ENCODE data around the gene HPS5. TPM values are rescaled to one million over a fixed set of nuclear protein-coding genes. Genes with fewer than 3 reads are reported as not detected.

HPS5 gene
- total RNA-seq, 3 donors from 2014 or later, result 9.8 to 16.6 (median 14.1) TPM

DNA sequence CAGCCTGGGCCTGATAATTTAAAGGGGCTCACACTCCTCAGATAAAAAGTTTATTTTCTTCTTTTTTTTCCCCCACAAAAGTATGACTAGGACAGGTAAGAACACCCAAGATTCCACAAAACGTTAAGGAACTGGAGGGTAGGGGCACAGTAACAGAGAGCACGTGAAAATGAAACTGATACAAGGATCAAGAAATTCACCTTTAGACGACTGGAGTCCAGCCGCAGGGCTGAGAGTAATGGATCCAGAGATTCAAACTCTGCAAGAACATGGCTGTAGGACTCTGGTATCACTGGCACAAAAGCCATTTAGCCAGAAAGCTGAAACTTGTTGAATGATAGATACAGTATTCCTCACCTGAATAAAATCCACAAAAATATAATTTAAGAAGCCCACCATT lies 4.4 kb downstream of the HPS5 start:
- ATAC-seq (no peak), DNase-seq (no peak)
- TF ChIP-seq, protein P1, sequence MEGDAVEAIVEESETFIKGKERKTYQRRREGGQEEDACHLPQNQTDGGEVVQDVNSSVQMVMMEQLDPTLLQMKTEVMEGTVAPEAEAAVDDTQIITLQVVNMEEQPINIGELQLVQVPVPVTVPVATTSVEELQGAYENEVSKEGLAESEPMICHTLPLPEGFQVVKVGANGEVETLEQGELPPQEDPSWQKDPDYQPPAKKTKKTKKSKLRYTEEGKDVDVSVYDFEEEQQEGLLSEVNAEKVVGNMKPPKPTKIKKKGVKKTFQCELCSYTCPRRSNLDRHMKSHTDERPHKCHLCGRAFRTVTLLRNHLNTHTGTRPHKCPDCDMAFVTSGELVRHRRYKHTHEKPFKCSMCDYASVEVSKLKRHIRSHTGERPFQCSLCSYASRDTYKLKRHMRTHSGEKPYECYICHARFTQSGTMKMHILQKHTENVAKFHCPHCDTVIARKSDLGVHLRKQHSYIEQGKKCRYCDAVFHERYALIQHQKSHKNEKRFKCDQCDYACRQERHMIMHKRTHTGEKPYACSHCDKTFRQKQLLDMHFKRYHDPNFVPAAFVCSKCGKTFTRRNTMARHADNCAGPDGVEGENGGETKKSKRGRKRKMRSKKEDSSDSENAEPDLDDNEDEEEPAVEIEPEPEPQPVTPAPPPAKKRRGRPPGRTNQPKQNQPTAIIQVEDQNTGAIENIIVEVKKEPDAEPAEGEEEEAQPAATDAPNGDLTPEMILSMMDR (IDR thresholded peaks at IDR 0.05), result no peak
- intact Hi-C loops (cut with DNase I, micrococcal nuclease), result no loop called here
- Histone ChIP-seq H3K9me3 (no peaks in the 10 kb centered on the region), H3K4me3 (no peak overlapping the region), H3K4me1 (ENCODE audit: low read depth) (peaks cover 8% of the 10 kb centered on the region), H3K36me3 (ENCODE audit: low read depth) (no peaks in the 10 kb centered on the region)

DNA sequence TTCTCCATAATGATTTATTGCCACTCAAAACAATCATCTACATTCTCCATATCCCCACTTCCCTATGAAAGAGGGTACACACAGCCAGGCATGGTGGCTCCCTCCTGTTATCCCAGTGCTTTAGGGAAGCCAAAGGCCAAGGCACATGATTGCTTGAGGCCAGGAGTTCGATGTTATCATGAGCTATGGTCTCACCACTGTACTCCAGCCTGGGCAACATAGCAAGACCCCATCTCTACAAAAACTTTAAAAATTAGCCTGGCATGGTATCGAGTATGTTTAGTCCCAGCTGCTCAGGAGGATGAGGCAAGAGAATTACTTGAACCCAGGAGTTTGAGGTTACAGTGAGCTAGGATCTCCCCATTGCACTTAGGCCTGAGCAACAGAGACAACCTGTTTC lies 6.0 kb downstream of the HPS5 start:
- Histone ChIP-seq H3K4me1 (ENCODE audit: low read depth) (peaks cover 2% of the 10 kb centered on the region), H3K36me3 (ENCODE audit: low read depth) (no peaks in the 10 kb centered on the region), H3K9me3 (no peaks in the 10 kb centered on the region), H3K4me3 (no peak overlapping the region)
- TF ChIP-seq, protein P1 (IDR thresholded peaks at IDR 0.05), result no peak
- DNase-seq (no peak), ATAC-seq (no peak)
- intact Hi-C loops (cut with DNase I, micrococcal nuclease), result no loop called here

DNA sequence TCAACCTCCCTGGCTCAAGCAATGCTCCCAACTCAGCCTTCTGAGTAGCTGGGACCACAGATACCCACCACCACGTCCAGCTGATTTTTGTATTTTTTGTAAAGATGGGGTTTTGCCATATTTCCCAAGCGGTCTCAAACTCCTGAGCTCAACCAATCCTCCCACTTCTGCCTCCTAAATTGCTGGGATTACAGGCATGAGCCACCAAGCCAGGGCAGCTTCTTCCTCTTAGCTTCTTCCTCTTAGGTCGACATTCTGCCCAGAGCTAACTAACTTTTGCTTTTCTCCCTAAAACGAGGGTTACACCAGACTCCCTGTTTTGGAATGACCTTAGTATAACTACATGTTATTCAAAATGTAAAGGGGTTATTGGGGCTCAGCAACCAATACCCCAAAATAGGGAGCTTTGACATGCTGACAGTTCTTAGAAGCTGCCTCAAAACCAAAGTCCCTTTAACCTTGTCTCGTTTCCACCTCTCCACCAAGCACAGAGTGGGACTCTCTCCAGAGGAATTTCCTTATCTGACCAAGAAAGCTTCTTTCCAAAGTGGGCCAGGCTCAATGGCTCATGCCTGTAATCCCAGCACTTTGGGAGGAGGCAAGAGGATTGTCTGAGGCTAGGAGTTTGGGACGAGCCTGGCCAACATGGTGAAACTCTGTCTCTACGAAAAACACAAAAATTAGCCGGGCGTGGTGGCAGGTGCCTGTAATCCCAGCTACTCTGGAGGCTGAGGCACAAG lies 7.0 kb downstream of the HPS5 start:
- Histone ChIP-seq H3K4me3 (no peak overlapping the region), H3K4me1 (ENCODE audit: low read depth) (no peaks in the 10 kb centered on the region), H3K9me3 (no peaks in the 10 kb centered on the region), H3K36me3 (ENCODE audit: low read depth) (no peaks in the 10 kb centered on the region)
- ATAC-seq, result no peak
- no peak for DNase-seq
- intact Hi-C loops (cut with DNase I, micrococcal nuclease), result no loop called here
- TF ChIP-seq, protein P1 (IDR thresholded peaks at IDR 0.05), result no peak

DNA sequence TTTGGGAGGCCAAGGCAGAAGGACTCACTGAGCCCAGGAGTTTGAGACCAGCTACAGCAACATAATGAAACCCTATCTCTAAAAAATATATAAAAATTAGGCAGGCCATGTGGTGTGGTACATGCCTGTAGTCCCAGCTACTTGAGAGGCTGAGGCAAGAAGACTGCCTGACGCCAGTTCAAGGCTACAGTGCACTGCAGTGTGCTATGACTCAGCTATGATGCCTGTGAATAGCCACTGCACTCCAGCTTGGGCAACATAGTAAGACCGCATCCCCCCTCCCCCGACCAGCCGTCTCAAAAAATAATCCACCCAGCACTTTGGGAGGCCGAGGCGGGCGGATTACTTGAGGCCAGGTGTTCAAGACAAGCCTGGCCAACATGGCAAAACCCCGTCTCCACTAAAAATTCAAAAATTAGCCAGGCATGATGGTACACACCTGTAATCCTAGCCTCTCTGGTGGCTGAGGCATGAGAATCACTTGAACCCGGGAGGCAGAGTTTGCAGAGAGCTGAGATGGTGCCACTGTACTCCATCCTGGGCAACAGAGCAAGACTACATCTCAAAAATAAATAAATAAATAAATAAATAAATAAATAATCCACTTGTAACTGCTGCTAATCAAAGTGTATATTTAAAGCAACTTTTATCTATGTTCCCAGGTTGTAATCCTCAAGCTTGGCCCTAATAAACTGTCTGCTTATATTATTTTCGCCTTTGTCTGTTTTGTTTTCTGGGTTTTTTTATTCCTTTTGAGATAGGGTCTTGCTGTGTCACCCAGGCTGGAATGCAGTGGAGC lies 7.8 kb downstream of the HPS5 start:
- Histone ChIP-seq H3K4me3 (no peak overlapping the region), H3K36me3 (ENCODE audit: low read depth) (no peaks in the 10 kb centered on the region), H3K4me1 (ENCODE audit: low read depth) (no peaks in the 10 kb centered on the region), H3K9me3 (no peaks in the 10 kb centered on the region)
- TF ChIP-seq, protein P1 (IDR thresholded peaks at IDR 0.05), result no peak
- DNase-seq (no peak), ATAC-seq (no peak)
- intact Hi-C loops (cut with DNase I, micrococcal nuclease), result no loop called here

DNA sequence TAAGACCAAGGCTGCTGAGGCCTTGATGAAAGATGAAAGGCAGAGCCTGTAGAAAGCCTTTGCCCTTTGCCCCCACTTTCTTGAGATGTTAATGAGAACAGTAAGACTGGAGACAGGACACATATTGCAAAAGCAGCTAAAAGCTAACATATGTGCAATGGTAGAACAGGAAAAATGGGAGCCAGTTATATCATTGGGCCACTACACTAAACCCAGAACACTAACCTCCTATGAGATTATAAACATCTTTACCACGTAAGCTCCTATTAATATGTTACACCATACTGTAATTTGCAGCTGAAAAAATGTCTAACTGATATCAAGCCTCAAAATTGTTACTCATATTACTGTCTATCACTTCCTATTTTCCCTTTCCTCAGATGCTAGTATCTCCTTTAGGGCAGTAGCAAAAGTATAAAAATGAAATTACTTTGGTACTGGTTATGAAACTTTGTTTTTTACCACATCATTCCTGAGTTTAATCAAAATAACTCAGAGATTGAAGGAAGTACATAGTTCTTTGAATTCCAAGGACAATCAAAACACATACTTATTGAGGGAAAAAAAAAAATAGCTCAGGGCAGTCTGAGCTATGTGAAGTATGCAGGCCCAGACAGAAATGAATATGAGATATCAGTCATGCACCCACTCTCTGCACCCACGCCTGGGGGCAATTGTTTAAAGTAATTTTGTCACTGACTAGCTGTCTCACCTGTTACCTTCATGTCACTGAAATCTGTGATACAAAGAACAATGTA lies 9.1 kb downstream of the HPS5 start:
- Histone ChIP-seq H3K4me1 (ENCODE audit: low read depth) (no peaks in the 10 kb centered on the region), H3K36me3 (ENCODE audit: low read depth) (no peaks in the 10 kb centered on the region), H3K4me3 (no peak overlapping the region), H3K9me3 (no peaks in the 10 kb centered on the region)
- DNase-seq (no peak), ATAC-seq (no peak)
- TF ChIP-seq, protein P1 (IDR thresholded peaks at IDR 0.05), result no peak
- intact Hi-C loops (cut with DNase I, micrococcal nuclease), result no loop called here

Data from mucosa of descending colon (tissue), 3 donors.